Amygdala (tissue), 56 donors: ENCODE data around the gene ERC2.
"Not testable (repeated sequence)": the region's sequence is repeated elsewhere in the genome, so short reads cannot be mapped to it uniquely, and the experiment has no call there.

Experiments used
- DNase-seq, 56 donors: peaks; one replicate each; lab custom pipeline; 2025; lab: John Stamatoyannopoulos, UW

Gene ERC2

GRCh38 chr3:56268616-56269383, 199.5 kb downstream of the ERC2 start:
- DNase-seq = no peak

GRCh38 chr3:56261852-56262251, 206.4 kb downstream of the ERC2 start:
- DNase-seq = not testable (repeated sequence)

- no peak for DNase-seq
These were observed 208.0 kb downstream of the ERC2 start for GRCh38 chr3:56260262-56260661.

GRCh38 chr3:56257826-56258225, 210.4 kb downstream of the ERC2 start:
- DNase-seq = no peak

GRCh38 chr3:56254835-56255234, 213.4 kb downstream of the ERC2 start:
- DNase-seq = no peak

GRCh38 chr3:56253941-56254665, 214.2 kb downstream of the ERC2 start:
- DNase-seq = no peak

GRCh38 chr3:56251343-56251945, 216.8 kb downstream of the ERC2 start:
- DNase-seq = peak in 17 of 56 donors; percentile 0 to 69 (median 5)

- no peak for DNase-seq
These were observed 220.2 kb downstream of the ERC2 start for GRCh38 chr3:56248021-56248420.

- no peak for DNase-seq
These were observed 230.0 kb downstream of the ERC2 start for GRCh38 chr3:56238299-56238698.

- no peak for DNase-seq
These were observed 234.5 kb downstream of the ERC2 start for GRCh38 chr3:56233742-56234141.

GRCh38 chr3:56229311-56229710, 239.0 kb downstream of the ERC2 start:
- no peak for DNase-seq

- DNase-seq = peak in 5 of 56 donors; percentile 1 to 19 (median 4)
These were observed 245.4 kb downstream of the ERC2 start for GRCh38 chr3:56222866-56223265.

GRCh38 chr3:56219894-56220805, 248.1 kb downstream of the ERC2 start:
- DNase-seq = peak in 13 of 56 donors; percentile 1 to 25 (median 14)

GRCh38 chr3:56209982-56210751, 258.1 kb downstream of the ERC2 start:
- no peak for DNase-seq

GRCh38 chr3:56207922-56208321, 260.3 kb downstream of the ERC2 start:
- DNase-seq = no peak

GRCh38 chr3:56205406-56205805, 262.9 kb downstream of the ERC2 start:
- no peak for DNase-seq

GRCh38 chr3:56202997-56203396, 265.3 kb downstream of the ERC2 start:
- no peak for DNase-seq

- DNase-seq = no peak
These were observed 266.9 kb downstream of the ERC2 start for GRCh38 chr3:56201407-56201806.

GRCh38 chr3:56200251-56200650, 268.0 kb downstream of the ERC2 start:
- DNase-seq = peak in 2 of 56 donors; percentile 3 to 12

- DNase-seq = no peak
These were observed 270.3 kb downstream of the ERC2 start for GRCh38 chr3:56197991-56198390.
